NCI-H748 (cell line): ENCODE data around the gene HABP2.

ENCODE experiments used
- DNase-seq: peaks from one replicate; lab custom pipeline; 2025; ENCODE audit not compliant: unreplicated experiment; lab: John Stamatoyannopoulos, UW

Gene HABP2

DNA sequence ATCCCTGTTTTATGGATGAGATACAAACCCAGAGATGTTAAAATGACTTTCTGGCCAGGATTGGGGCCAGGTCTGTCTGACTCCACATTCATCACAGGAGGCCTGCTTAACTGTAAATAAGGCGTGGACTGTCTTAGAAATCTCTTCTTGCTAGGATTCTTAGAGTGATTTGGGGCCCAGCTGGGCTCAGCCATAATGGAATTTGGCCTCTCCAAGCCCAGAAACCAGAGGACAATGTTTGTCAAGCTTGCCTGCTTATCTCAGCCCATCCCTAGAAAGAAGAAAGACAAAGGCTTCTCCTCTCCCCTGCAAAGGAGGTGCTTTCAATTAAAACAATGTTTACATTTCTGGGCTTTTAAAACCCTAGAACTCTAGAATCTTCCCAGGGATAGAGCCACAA, 2.9 kb downstream of the HABP2 start:
- DNase-seq, result no peak

DNA sequence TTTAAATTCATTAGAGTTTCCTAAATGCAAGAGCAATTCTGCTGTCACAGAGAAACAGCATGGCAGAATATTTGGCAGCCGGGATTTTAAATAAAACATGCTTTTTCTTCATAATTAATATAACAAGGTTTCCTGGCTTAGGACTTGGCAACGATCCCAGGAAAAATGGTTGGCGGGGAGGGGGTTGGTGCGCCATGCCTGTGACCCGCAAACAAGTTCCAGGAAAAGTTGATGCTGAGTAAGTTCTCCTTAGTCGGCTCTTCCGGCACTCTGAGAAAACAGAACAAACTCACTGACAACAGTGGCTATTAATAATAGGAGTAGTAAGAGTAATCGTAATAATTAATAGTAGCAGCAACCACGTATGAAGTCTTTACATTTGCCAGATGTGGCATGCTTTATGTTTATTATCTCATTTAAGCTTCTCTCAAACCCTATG, 4.6 kb downstream of the HABP2 start:
- no peak for DNase-seq

DNA sequence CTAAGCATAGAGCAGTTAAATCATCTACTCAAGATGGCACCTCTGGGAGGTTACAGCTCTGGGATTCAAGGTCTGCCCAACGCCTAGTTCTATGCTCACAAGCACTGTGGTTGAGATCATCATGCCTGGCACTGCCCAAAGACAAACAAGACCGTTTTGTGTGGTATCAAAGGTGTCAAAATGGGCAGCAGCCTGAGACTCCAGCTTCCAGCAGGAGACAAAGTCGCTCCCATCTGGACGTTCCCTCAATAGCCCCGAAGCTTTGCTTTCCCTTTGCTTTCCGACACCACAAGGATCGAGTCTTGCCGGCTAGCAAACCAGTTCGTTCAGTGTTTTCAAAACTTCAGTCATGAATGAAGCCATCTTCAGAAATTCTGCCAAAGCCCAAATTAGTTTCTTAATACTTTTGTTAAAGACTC, 5.1 kb downstream of the HABP2 start:
- no peak for DNase-seq

DNA sequence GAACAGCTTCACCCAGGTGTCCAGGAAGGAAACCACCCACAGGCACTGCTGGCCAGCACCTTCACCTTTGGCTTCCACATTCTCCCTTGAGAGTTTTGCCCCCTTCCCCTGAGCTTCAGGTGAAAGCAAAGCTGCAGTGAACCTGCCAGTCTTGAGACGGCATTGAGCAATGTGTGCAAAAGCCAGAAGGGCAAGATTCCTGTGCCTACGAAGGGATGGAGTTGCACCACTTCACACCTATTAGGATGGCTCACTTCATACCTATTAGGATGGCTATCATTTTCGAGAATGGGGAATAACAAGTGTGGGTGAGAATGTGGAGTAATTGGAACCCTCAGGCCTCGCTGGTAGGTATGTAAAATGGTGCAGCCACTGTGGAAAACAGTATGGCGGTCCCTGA, 7.2 kb downstream of the HABP2 start:
- DNase-seq, result no peak

DNA sequence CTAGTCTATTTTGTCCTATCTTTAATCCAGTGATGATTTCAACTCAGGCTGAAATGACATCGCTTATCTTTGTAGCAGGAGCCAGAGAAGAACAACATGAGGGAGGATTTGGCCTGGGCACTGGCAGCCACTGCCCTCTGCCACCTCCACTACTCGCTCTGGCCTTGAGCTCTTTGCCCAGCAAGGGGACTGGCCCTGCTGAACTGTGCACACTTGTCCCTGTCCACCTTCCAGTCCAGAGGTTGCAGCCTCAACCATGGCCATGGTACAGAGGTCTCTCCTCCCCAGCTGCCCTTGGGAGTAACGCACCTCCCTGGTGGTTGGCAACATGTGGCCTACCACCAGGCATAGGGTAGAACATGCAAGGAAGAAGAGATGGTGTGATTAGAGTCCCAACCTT, 8.4 kb downstream of the HABP2 start:
- no peak for DNase-seq

DNA sequence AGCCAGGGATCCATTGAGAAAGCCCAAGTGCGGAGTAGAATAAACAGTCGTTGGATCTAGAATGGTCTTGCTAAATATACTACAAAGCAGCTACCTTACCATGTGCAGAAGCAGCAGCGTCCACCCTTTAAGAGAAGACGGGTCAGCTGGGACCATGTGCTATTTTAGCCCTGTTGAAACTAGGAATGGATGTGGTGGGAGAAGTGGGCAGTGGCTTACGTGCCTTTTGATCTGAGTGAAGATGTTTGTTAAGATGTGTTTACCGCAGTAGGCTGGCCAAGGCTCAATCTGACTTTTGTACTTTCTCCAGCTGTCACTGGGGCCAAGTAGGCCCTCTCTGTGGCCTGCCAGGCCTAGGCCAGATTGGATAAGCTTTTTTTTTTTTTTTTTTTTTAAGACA, 9.2 kb downstream of the HABP2 start:
- DNase-seq, result no peak

DNA sequence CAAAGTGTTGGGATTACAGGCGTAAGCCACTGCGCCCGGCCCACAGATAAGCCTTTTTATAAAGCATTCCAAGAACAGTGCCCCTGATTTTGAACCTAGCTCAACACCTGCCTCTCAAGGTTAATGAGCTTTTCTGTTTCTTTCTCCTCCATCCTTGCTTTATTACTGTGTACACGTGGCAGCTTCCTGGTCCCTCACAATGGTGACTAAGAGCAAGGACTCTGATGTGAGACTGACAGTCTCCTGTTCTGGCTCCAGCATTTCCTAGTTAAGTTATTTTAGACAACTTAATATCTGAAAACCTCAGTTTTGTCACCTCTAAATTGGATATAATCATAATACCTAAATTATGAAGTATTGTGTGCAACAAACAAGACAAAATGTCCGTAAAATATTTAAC, 9.9 kb downstream of the HABP2 start:
- peak; percentile 5 for DNase-seq

DNA sequence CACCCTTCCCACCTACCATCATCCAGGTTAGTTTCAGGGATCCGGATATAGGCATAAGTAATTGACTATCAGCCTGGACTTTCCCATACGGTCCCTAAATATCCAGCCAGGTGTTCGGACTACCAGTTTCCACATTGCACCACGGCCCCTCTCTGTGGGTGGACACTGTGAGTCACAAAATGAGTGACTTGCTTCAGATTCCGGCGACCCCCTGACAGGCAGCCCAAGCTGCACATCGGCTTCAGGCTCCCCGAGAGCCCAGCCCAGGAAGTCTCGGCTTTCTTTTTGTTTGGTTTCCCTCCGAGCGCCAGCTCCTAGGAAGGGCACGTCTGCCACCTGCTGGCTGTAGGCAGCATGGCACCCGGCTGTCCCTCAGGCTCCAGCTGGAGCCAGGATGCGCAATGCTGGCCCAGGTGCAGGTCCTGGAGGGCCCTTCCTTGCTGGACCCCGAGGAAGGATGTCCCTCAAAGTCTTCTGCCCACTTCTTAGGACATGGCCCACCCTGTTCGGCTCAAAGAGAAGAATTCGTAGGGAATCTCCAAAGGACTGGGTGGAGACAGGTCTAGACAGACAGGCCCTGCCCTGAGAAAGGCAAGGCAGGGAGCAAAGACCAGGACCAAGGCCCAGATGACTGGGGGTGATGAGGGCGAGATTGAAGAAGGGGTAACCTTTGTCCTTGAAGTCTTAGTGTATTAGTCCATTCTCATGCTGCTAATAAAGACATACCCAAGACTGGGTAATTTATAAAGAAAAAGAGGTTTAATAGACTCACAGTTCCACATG, 10.6 kb downstream of the HABP2 start:
- peak; percentile 80 for DNase-seq

DNA sequence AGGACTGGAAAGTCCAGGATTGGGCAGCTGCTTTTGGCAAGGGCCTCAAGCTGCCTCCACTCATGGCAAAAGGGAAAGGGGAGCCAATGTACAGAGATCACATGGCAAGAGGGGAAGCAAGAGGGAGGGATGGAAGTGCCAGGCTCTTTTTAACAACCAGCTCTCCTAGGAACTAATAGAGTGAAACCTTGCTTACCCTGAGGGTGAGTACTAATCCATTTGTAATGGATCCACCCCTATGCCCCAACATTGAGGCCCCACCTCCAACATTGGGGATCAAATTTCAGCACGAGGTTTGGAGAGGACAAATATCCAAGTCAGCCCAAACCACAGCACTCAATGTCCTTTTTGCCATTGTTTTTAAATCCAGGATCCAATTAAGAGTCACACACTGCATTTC, 12.5 kb downstream of the HABP2 start:
- peak; percentile 67 for DNase-seq

DNA sequence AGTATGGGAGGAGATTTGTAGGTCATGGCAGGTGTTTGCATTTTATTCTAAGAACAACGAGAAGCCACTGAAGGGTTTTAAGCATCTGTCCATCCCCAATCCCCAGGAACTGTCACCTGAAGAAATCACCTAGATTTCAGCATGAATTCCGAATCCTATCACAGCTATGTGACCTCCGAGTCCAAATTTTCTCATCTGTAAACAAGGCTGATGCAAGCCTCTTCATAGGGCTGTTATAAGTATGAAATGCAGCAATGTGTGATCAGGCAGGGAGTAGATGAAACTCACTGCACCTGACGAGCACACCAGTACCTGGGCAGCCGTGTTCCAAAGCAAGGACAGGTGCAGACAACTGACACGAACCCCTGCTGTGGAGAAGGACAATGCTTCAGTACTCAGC, 14.0 kb downstream of the HABP2 start:
- DNase-seq, result peak; percentile 95

DNA sequence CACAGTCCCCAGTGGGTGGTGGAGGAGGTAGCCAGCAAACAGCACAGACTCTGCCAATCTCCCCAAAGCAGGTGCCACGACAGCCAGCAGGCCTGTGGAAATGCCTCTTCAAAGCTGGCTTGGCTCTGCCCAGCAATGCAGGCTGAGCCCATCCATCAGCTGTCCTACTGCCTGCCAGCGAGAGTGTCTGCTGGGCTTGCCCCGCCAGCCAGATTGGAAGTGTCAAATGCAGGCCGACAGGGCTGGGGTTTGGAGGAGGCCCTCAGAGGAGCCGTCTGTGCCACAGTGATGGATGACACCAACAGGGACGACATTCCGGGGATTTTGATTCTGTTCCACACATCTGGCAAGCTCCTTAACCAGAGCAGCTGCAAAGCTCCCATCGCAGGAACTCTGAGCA, 16.7 kb downstream of the HABP2 start:
- DNase-seq, result no peak

DNA sequence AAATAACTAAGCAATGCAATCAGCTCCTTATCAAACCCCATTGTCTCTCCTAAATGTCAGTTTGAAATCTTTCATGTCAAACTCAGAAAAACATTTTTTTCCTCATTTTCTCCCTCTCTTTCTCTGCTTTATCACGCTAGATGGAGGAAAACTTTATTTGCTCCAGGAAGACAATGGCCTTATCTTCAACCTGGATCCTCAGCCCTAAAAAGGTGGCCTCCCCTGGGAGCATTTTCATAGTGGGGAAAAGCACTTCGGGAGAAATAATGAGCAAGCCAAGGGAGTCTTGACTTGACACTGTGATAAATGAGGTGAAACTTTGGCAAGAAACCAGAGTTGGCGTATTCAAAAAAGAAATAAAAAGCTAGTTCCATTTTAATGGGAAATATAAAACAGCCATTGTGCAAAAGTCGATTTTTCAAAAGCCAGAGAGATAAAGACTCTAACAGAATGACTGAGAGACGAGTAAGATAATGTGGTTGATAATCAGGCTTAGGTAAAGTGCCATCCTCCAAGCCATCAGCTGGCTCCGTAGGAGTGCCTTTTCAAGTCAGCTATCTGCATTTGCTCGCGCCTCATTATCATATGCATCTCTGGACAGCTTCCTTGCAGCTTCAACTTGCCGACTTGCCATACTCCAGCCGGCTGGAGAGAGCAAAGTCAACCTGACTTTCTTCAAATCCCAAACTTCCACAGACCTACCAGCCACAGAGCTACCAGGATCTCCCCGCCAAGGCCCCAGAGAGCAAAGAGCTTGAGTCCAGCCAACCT, 19.9 kb downstream of the HABP2 start:
- no peak for DNase-seq

DNA sequence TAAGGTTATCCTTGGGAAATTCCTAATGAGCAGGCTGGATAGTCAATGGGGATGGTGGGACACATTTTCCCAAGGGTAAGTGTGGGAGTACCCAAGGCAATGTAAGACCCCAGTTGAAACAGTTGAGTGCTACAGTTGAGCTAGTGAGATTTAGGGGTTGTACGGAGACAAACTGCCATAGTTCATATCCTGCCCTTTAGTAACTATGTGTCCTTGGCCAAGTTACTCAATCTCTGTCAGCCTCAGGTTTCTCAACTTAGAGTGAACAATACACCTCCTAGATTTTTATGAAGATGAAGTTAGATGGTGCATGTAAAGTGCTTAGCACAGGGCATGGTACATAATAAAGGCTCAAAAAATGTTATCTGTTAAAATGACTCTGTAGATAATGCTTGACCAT, 20.5 kb downstream of the HABP2 start:
- no peak for DNase-seq

DNA sequence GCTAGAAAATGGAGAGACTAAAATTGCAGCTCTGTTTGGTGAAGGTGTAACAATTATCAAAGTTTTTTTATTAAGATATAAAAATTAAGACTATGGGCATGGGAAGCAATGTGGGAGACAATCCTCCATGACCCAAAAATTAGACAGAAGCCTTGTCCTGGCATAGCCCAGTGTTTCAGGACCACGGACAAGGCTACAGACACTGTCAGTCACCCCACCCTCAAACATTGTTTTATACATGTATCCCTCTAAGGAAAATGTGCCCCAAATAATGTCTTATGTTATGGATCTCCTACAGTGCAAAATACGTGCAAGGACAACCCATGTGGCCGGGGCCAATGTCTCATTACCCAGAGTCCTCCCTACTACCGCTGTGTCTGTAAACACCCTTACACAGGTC, 24.0 kb downstream of the HABP2 start:
- no peak for DNase-seq

DNA sequence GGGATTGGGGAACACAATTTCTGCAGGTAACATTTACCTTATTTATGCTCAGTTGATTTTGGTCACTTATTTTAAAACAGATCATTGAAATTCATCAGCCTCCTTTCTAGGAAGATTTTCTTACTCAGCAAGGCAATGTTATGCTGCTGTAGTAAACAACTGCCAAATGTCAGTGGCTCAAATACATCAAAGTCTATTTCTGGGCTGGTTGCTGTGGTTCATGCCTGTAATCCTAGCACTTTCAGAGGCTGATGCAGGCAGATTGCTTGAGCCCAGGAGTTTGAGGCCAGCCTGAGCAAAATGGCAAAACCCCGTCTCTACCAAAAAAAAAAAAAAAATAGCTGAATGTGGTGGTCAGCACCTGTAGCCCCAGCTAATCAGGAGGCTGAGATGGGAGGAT, 25.9 kb downstream of the HABP2 start:
- DNase-seq, result no peak

DNA sequence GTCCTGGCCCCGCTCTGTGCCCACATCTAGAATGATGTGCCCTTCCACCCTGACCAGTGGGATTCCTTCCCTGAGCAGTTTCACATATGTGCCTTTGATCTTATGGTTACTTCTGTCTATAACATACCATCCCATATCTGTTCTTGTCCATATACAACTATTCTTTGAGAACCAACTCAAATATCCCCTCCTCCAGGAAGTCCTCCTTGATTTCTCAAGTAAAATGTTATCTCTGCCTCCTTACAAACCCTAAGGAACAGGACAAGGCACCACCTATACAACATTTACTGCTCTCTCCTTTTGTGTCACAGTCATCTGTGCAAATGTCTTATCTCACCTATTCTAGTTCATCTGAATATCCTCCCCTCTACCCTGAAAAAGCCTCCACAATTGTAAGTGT, 28.2 kb downstream of the HABP2 start:
- no peak for DNase-seq

DNA sequence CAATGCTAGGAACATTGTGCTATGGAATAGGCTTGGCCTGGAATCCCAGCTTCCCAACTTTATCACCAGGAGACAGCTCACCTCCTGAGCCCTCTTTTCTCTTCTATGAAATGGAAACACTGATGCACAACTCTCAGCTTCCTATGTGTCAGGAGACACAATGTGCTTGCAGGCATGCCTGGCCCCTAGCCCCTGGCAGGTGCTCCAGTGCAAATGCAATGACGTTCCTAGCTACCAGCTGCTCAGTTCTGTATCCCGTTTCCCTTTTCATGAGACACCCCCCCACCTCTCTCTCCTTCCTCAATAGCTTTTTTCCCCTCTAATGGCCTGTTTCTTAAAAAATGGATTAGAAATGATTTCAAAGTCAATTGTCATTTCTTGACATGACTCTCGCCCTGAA, 30.7 kb downstream of the HABP2 start:
- DNase-seq, result no peak

DNA sequence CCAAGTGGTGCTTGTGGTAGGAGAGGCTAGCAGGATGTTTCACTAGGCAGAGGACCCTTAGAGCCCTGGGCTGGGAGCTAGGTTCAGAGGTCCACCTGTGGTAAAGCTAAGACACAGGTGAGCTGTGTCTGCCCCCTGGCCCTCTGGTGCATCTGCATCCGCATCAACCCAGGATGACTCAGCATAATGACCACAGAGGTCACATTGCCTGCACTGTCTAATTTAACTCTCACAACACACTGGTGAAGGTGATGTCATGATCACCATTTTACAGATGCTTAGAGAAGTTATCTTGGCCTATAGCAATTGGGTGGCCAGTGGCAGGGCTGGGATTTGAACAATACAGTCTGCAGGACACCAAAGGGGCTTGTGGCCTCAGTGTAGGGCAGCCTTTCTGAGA, 33.1 kb downstream of the HABP2 start:
- no peak for DNase-seq

DNA sequence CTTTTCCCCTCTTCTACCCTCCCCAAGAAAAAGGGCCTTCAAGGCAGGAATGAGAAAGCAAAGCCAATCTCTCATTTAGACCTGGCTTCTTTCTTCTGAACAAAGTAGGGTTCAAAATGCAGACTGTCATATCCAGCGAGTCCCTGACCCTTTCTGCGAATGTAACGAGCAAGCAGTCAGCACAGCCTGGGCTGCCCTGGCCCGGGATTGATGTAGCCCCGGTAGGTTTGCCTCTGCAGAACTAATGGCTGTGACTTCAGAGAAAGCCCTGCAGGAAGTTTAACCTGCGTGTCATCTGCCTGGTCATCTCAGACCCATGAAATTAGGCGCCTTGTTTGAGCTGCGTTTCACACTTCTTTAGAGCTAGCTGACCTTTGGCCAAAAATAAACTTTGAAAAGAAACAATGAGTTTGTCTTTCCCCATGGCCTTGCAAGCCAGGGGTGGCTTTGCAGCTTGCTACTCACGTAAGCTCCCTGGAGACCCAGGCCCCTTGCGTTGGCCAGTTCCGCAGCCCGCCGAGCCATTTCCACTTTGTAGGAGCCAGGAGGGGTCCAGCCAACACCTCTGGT, 36.4 kb downstream of the HABP2 start:
- no peak for DNase-seq

DNA sequence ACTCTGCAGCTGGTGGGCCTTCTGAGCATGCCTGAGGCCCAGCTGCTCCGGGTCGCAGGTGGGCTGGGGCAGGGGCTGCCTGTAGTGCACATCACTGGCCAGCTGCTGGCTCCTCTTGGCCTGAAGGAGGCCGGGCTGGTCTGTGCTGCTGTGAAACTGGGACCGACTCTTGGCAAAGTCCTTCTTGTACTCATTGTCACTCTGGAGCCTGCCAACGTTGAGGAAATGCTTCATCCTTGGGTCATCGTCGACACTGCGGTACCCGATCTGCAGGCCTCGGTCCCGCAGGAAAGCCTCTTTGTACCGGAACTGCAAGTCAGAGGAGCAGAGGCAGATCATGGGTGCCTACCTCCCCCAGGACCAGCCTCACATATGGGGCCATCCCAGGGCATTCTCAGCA, 37.7 kb downstream of the HABP2 start:
- no peak for DNase-seq

DNA sequence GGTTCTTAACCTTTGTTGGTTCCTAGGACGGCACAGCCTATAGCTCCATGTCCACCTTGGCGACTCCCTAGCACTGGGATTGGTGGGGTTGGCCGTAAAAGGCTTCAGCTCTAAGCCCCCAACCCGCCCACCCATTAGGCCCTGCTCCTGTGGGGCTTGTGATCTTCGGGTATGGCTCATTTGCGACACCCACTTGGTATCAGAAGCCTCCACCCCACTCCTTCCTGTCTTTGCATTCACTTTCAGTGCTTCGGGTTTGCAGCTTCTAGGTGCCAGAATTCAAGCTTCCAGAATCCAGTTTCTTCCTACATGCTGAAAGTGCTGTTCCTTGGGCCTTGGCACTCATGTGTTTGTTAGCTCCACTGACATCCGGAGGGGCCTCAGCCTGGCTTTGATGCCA, 39.5 kb downstream of the HABP2 start:
- no peak for DNase-seq

DNA sequence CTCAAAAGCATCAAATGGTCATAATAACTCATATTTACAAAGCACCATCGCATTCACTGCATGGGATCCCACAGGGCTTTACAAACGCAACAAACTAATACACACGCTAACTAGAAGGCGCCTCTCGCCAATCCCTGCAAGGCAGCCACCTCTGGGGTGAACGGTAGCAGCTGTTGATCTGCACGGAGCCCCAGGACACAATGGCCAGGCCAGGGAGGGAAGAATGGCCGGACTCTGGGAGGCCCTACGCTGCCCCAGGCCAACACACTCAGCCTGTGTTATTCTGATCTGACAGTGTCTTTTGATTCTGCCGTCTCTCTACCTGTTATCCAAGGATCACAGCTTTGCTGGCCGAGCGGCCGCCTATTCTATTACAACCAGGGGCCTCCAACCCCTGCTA, 41.8 kb downstream of the HABP2 start:
- DNase-seq, result no peak
